Measurements from ENCODE around the gene TUBA4B. TPM values are rescaled to one million over a fixed set of nuclear protein-coding genes. Genes with fewer than 3 reads are reported as not detected.

TUBA4B gene
- total RNA-seq, 6 experiments from 2014 or later, result 0.27 to 2.0 (median 0.57) TPM; not detected in 2

DNA sequence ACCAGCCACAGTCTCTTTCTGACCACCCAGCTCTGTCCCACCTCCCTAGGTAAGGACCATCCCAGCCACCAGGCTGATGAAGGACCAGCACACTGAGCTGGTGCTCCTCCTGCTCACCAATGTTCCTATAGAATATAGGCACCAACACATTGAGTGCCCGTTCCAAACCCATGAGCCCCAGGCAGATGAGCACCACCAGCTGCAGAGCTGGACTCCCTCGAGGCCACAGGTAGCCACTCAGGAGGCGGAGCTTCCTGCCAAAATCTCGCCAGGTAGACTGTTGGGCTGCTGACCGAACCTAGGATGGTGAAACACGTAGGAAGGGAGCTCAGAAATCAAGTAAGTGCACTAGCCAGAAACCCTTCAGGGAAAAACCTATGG, 36.5 kb upstream of the TUBA4B start:
- no peak for ATAC-seq
- intact Hi-C loops (cut with DNase I), result loop anchor here in 1 of 2 donors (5.0 kb wide), 1 partner anchor 39 kb away; the partner anchor contains the start of genes CNPPD1 and RETREG2
- 85% methylated on average over 2 of the region's 6 CpGs for WGBS (ENCODE audit: insufficient coverage, low coverage, low lambda C conversion rate, missing lambda C conversion rate)

DNA sequence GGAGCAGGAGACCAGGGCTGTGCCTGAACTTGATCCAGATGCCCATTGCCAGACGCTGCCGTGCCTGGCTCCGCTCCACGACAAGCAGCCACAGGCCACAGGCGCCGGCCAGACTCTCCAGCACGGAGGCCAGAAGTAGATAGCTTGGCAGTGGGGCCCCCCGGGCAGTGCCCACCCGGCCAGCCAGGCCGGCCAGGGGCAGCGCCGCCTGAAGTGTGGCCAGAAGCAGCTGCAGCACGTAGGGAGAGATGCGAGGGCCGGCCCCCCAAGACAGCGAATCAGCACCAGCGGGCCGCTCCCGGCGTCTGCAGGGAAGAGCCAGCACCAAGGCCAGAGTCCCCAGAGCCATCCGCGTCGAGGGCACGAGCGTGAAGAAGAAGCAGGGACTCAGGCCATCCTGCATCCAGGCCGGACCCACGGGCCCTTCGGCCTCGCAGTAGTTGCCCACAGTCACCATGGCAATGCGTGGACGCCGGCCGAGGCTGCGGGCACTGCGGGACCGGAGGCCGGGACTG, 34.8 kb upstream of the TUBA4B start:
- 3% methylated on average over 9 of the region's 37 CpGs for WGBS (ENCODE audit: insufficient coverage, low coverage, low lambda C conversion rate, missing lambda C conversion rate)
- Histone ChIP-seq H3K36me3 (peaks cover 0 to 53% (median 19%) of the 10 kb centered on the region in 4 donors), H3K27me3 (no peaks in the 10 kb centered on the region), H3K27ac (peak overlapping the region; percentile 68 to 85 (median 76)), H3K4me3 (peak overlapping the region; percentile 54 to 72 (median 59)), H3K4me1 (peaks cover 0 to 23% (median 11%) of the 10 kb centered on the region in 4 donors), H3K9me3 (no peaks in the 10 kb centered on the region)
- DNase-seq, result peak; percentile 69 to 87 (median 84)
- no peak for TF ChIP-seq POLR2A (IDR thresholded peaks at IDR 0.05)
- TF ChIP-seq, protein P1, sequence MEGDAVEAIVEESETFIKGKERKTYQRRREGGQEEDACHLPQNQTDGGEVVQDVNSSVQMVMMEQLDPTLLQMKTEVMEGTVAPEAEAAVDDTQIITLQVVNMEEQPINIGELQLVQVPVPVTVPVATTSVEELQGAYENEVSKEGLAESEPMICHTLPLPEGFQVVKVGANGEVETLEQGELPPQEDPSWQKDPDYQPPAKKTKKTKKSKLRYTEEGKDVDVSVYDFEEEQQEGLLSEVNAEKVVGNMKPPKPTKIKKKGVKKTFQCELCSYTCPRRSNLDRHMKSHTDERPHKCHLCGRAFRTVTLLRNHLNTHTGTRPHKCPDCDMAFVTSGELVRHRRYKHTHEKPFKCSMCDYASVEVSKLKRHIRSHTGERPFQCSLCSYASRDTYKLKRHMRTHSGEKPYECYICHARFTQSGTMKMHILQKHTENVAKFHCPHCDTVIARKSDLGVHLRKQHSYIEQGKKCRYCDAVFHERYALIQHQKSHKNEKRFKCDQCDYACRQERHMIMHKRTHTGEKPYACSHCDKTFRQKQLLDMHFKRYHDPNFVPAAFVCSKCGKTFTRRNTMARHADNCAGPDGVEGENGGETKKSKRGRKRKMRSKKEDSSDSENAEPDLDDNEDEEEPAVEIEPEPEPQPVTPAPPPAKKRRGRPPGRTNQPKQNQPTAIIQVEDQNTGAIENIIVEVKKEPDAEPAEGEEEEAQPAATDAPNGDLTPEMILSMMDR (IDR thresholded peaks at IDR 0.05), result no peak
- peak; percentile 46 to 70 (median 64) for ATAC-seq
- intact Hi-C loops (cut with DNase I), result loop anchor here in 1 of 2 donors (5.0 kb wide), 1 partner anchor 41 kb away; the partner anchor contains the start of genes CNPPD1 and RETREG2

More for the DNA sequence above, 36.5 kb upstream of the TUBA4B start:
- H3K9me3 ChIP-seq, result no peaks in the 10 kb centered on the region
- H3K27me3 ChIP-seq, result no peaks in the 10 kb centered on the region
- H3K4me3 ChIP-seq, result no peak overlapping the region
- H3K36me3 ChIP-seq, result peaks cover 0 to 50% (median 8%) of the 10 kb centered on the region in 4 donors
- H3K27ac ChIP-seq, result no peak overlapping the region
- TF ChIP-seq POLR2A (IDR thresholded peaks at IDR 0.05), result no peak
- TF ChIP-seq, protein P1 (IDR thresholded peaks at IDR 0.05), result no peak
- H3K4me1 ChIP-seq, result peaks cover 0 to 23% (median 11%) of the 10 kb centered on the region in 4 donors
- DNase-seq, result no peak

DNA sequence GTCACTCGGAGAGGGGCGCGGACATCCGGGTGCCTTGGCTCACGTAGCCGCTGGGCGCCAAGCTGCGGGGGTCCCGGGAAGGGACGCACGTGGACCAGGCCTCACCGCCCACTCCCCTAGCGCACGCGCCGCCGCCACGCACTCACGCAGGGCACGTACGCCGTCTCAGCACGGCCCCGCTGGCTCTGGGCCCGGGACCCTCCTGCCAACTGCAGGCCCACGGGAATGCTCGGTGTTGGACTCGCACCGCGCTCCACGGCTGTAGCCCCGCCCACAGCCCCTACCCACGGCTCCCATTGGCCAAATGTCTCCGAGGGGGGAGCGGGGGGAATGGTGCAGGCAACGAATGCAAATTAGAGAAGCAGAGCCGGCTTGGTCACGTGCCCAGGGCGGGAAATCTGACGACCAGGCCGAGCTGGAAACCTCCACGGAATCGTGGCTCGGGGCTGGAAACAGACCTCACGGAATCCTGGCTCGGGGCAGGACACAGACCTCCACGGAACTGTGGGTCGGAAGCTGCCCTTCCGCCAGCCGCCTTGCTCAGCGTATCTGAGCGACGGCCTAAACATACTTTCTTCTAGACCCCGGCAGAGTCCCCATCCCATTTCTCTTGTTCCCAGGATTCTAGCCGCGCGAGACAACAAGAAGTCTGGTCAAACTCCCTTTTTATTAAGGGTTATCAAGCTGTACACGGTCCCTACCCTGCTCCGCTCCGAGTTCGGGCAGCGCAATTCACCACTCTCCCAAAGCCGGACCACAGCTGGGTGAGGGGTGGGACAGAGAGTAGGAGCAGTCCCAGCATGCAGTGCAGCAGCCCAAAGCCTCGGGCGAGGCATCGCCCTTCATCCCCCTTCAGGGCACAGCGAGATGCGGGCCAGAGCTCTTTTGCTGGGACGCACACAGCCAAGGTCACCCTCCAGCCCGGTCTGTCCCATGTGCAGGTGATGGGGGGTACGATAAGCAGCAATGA, 34.0 kb upstream of the TUBA4B start, which contains the start of gene ABCB6:
Gene ABCB6, minus strand, starts transcription at position 227 of the 970 bp plus-strand sequence. CDS start 285 bp downstream, outside the sequence.
- intact Hi-C loops (cut with DNase I), result loop anchor here in 1 of 2 donors (5.0 kb wide), 1 partner anchor 42 kb away; the partner anchor contains the start of genes CNPPD1 and RETREG2
- H3K9me3 ChIP-seq, result no peaks in the 10 kb centered on the region
- DNase-seq (peak; percentile 96 to 99 (median 98)), ATAC-seq (peak; percentile 88 to 94 (median 92))
- TF ChIP-seq, protein P1 (IDR thresholded peaks at IDR 0.05), result no peak
- peak; percentile 63 for TF ChIP-seq POLR2A (IDR thresholded peaks at IDR 0.05)
- peaks cover 6 to 53% (median 25%) of the 10 kb centered on the region in 4 donors for H3K36me3 ChIP-seq
- peak within 1 kb of the TSS; percentile 68 to 85 (median 76) for H3K27ac ChIP-seq
- WGBS (ENCODE audit: insufficient coverage, low coverage, low lambda C conversion rate, missing lambda C conversion rate), result 42% methylated on average over 23 of the region's 71 CpGs
- no peaks in the 10 kb centered on the region for H3K27me3 ChIP-seq
- H3K4me1 ChIP-seq, result peaks cover 0 to 23% (median 11%) of the 10 kb centered on the region in 4 donors
- H3K4me3 ChIP-seq, result peak within 1 kb of the TSS; percentile 54 to 72 (median 59)

DNA sequence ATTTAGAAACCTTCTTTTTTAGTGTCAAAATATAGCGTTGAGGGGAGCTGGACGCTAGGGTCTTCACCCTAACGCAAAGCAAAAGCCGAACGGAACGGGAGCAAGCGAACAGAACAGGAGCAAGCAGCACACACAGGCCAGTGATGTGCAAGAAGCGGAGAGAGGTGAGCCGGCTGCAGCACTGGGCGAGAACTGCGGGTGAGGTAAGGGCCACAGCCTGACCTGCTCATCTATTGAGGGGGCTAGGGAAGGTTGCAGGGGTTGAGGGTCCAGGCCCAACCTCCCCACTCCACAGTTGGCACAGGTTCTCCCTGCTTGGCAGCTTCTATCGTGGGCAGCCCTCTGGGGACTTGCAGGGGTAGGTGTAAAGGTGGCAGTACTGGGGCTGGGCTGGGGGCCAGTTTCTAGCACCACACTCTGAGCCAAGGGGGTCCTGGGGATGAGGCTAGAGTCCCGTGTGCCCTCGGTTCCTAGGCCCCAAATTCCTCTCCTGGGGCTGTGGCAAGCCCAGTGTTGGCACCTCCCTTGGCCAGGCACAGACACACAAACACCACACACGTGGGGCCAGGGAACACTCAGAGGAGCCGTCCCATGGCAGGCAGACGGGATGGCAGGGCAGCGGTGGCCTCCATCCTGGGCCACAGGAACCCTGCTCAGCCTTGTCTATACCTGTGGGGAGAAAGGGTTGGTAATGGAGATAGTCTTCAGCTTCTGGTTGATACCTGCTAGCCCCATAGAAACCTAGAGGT, 33.1 kb upstream of the TUBA4B start:
- no peak overlapping the region for H3K27ac ChIP-seq
- no peak for ATAC-seq
- WGBS (ENCODE audit: insufficient coverage, low coverage, low lambda C conversion rate, missing lambda C conversion rate), result 85% methylated on average over 11 of the region's 18 CpGs

More for the DNA sequence above, 33.1 kb upstream of the TUBA4B start:
- H3K4me1 ChIP-seq, result peaks cover 0 to 23% (median 11%) of the 10 kb centered on the region in 4 donors
- TF ChIP-seq, protein P1 (IDR thresholded peaks at IDR 0.05), result no peak
- no peak for TF ChIP-seq POLR2A (IDR thresholded peaks at IDR 0.05)
- H3K4me3 ChIP-seq, result no peak overlapping the region
- intact Hi-C loops (cut with DNase I), result loop anchor here in 1 of 2 donors (5.0 to 10.0 kb wide), 2 partner anchors 43 to 75 kb away; partner anchors contain the start of genes CNPPD1 and RETREG2
- H3K27me3 ChIP-seq, result no peaks in the 10 kb centered on the region
- H3K9me3 ChIP-seq, result no peaks in the 10 kb centered on the region
- DNase-seq, result no peak
- H3K36me3 ChIP-seq, result peaks cover 10 to 53% (median 31%) of the 10 kb centered on the region in 4 donors
